Adrenal gland (tissue), 12 donors: ENCODE measurements around the gene GRK6. TPM values are rescaled to one million over a fixed set of nuclear protein-coding genes. Genes with fewer than 3 reads are reported as not detected.
"Not testable (repeated sequence)": the region's sequence is repeated elsewhere in the genome, so short reads cannot be mapped to it uniquely, and the experiment has no call there.

ENCODE experiments used
- DNase-seq, 7 donors: peaks; one replicate each; pipeline ENCODE4 v3.0.0-alpha.2; 2019 to 2020
- H3K27ac ChIP-seq, 5 donors: fragments of 200-600 bp; sonication (generic) in 4 of 5; 1 replicate in 3 of 5; 2 replicates in 2 of 5; pipeline versions ENCODE4 v1.5.1 to v1.8.0; 2016 to 2020; ENCODE audit warnings: mild to moderate bottlenecking in 1 of 5
- H3K27me3 ChIP-seq: fragments of 200-600 bp; 2 replicates; pipeline ENCODE4 v1.8.0; 2021
- H3K36me3 ChIP-seq, 2 donors: fragments of 200-600 bp; replicated peaks in 1 of 2; 1 replicate in 1 of 2; 2 replicates in 1 of 2; pipeline versions ENCODE4 v1.5.1 to v1.8.0; 2018 to 2022
- H3K4me1 ChIP-seq, 2 donors: fragments of 200-600 bp; replicated peaks in 1 of 2; 1 replicate in 1 of 2; 2 replicates in 1 of 2; pipeline versions ENCODE4 v1.5.1 to v1.8.0; 2018 to 2021
- H3K4me3 ChIP-seq, 4 donors: fragments of 200-600 bp; sonication (generic) in 3 of 4; one replicate each; pipeline ENCODE4 v1.5.1; 2016 to 2018
- H3K9me3 ChIP-seq, 3 donors: fragments of 200-600 bp; sonication (generic) in 1 of 3; replicated peaks in 1 of 3; 1 replicate in 2 of 3; 2 replicates in 1 of 3; pipeline versions ENCODE4 v1.5.1 to v1.8.0; 2016 to 2021
- CTCF ChIP-seq, 6 experiments: fragments of 450-650 bp in 4 of 6; fragments of 200-600 bp in 2 of 6; sonication (generic) in 1 of 6; IDR thresholded peaks; 1 replicate in 5 of 6; 2 replicates in 1 of 6; pipeline versions ENCODE4 v1.5.1 to v1.8.0; 2016 to 2021; ENCODE audit warnings: antibody characterized with exemption in 6 of 6, mild to moderate bottlenecking in 2 of 6, moderate library complexity in 1 of 6
- POLR2A ChIP-seq, 2 donors: fragments of 450-650 bp; IDR thresholded peaks; one replicate each; pipeline ENCODE4 v1.6.1; 2017; ENCODE audit warnings: antibody characterized with exemption in 2 of 2, mild to moderate bottlenecking in 2 of 2, moderate library complexity in 1 of 2
- WGBS, 4 donors: extraction: QIAGEN DNeasy Blood & Tissue Kit in 2 of 4; methylation state at CpG; one replicate each; pipeline versions ENCODE4 v1.1.5 to v1.1.7; 2013 to 2017; 5-methylcytosine and 5-hydroxymethylcytosine counted together
- intact Hi-C, 2 donors: fragments of 100-400 bp; cut with DNase I; formaldehyde crosslinking; loops; one replicate each; pipeline versions ENCODE4 v1.14.1 to v1.15.0; 2022 to 2023
- polyA plus RNA-seq, 3 donors: library from polyadenylated mRNA; stranded (reverse); fragments of 200-250 nt in 2 of 3; fragments of 350-450 nt in 1 of 3; fragmentation: Illumina TruSeq in 1 of 3; extraction: RNeasy Lipid Tissue Mini Kit (QIAGEN cat#74804) in 1 of 3; gene quantifications; one replicate each; pipeline ENCODE4 v1.2.3, GENCODE V29; 2013 to 2014
- total RNA-seq, 9 donors: library from RNA; depleted of rRNA in 4 of 9; stranded (reverse); fragments of >200 nt in 4 of 9; fragments of 120-200 nt in 1 of 9; fragmentation: NEBNext Ultra II Directional in 1 of 9; extraction: Animal tissue kit (Norgen Biotek cat#: 25700) in 1 of 9; gene quantifications; one replicate each; pipeline versions ENCODE4 v1.1.0 to v1.2.4, GENCODE V29; 2013 to 2023
- donor health status: healthy with polysubstance abuse.
- donor health status: Bipolar disorder and iron deficiency.
- donor health status: DM: yes; HTN: yes; CAD: no.
- donor health status: DM: no; HTN: no; CAD: no.
- donor health status: DM: no; HTN: no; CAD: no.
- donor health status: DM: yes; HTN: yes; CAD: no.

Gene GRK6
- total and polyA plus RNA-seq, 12 donors: 3.5 to 31.9 (median 21.7) TPM

- peaks cover 0 to 17% of the 10 kb centered on the region in 2 donors for H3K4me1 ChIP-seq
- no peaks in the 10 kb centered on the region for H3K9me3 ChIP-seq
- no peaks in the 10 kb centered on the region for H3K27me3 ChIP-seq
- TF ChIP-seq CTCF (IDR thresholded peaks at IDR 0.05) (no peak), POLR2A (IDR thresholded peaks at IDR 0.05) (no peak)
- no peak overlapping the region for H3K4me3 ChIP-seq
- no peak overlapping the region for H3K27ac ChIP-seq
- peaks cover 0 to 14% of the 10 kb centered on the region in 2 donors for H3K36me3 ChIP-seq
- no peak for DNase-seq
- intact Hi-C loops: no loop called here
- 92 to 95% (median 93%) methylated on average over 5 to 9 of the region's 9 CpGs for WGBS, 4 donors
Observed at GRCh38 chr5:177483042-177483441, 56.6 kb downstream of the GRK6 start.

- no peaks in the 10 kb centered on the region for H3K27me3 ChIP-seq
- WGBS, 4 donors: 87 to 93% (median 92%) methylated on average over 20 to 22 of the region's 22 CpGs
- no peak for DNase-seq
- no peak overlapping the region for H3K27ac ChIP-seq
- H3K4me3 ChIP-seq: no peak overlapping the region
- no peaks in the 10 kb centered on the region for H3K9me3 ChIP-seq
- H3K4me1 ChIP-seq: peaks cover 0 to 10% of the 10 kb centered on the region in 2 donors
- TF ChIP-seq POLR2A (IDR thresholded peaks at IDR 0.05): no peak
- no peak for TF ChIP-seq CTCF (IDR thresholded peaks at IDR 0.05)
- intact Hi-C loops: no loop called here
- peaks cover 0 to 15% of the 10 kb centered on the region in 2 donors for H3K36me3 ChIP-seq
Observed at GRCh38 chr5:177483994-177484901, 57.8 kb downstream of the GRK6 start.

- no peak for DNase-seq
- peaks cover 0 to 3% of the 10 kb centered on the region in 2 donors for H3K4me1 ChIP-seq
- intact Hi-C loops: no loop called here
- WGBS, 4 donors: 74 to 78% (median 78%) methylated on average over 11 to 13 of the region's 13 CpGs
- H3K27ac ChIP-seq: no peak overlapping the region
- no peak overlapping the region for H3K4me3 ChIP-seq
- H3K27me3 ChIP-seq: no peaks in the 10 kb centered on the region
- TF ChIP-seq CTCF (IDR thresholded peaks at IDR 0.05): no peak
- no peak for TF ChIP-seq POLR2A (IDR thresholded peaks at IDR 0.05)
- H3K9me3 ChIP-seq: no peaks in the 10 kb centered on the region
- H3K36me3 ChIP-seq: peaks cover 0 to 23% of the 10 kb centered on the region in 2 donors
Observed at GRCh38 chr5:177484902-177485549, 58.5 kb downstream of the GRK6 start.

- WGBS, 4 donors: 92 to 100% (median 97%) methylated on average over 1 to 3 of the region's 3 CpGs
- H3K4me3 ChIP-seq, H3K4me1 ChIP-seq, intact Hi-C loops, DNase-seq, H3K27ac ChIP-seq, H3K27me3 ChIP-seq, H3K9me3 ChIP-seq: not testable (repeated sequence)
- peaks cover 0 to 27% of the 10 kb centered on the region in 2 donors for H3K36me3 ChIP-seq
Observed at GRCh38 chr5:177485753-177486152, 59.3 kb downstream of the GRK6 start.
